Effector memory CD8-positive, alpha-beta T cell (primary cell): ENCODE results near the gene RPL14.

ENCODE experiments used
- ATAC-seq: fragments of 150-1000 bp; cut with Tn5 transposase; replicated peaks from 2 replicates; pipeline ENCODE4 v1.10.0; 2021; ENCODE audit warnings: mild to moderate bottlenecking, moderate library complexity
- DNase-seq, 3 experiments: peaks; one replicate each; pipeline ENCODE4 v3.0.0; 2021
- H3K27ac Mint-ChIP-seq, 2 donors: one replicate each; pipeline ENCODE4 v1.8.0; 2022; ENCODE audit warnings: mild to moderate bottlenecking in 2 of 2, mixed read lengths in 2 of 2, moderate library complexity in 2 of 2
- H3K27me3 Mint-ChIP-seq, 2 donors: one replicate each; pipeline ENCODE4 v1.8.0; 2022; ENCODE audit warnings: mixed read lengths in 2 of 2
- H3K36me3 Mint-ChIP-seq: one replicate; pipeline ENCODE4 v1.8.0; 2022; ENCODE audit warnings: mild to moderate bottlenecking, moderate library complexity, mixed read lengths; ENCODE audit not compliant: insufficient read depth
- H3K4me1 Mint-ChIP-seq, 2 donors: one replicate each; pipeline ENCODE4 v1.8.0; 2022; ENCODE audit warnings: low read depth in 2 of 2, mixed read lengths in 2 of 2
- H3K4me3 Mint-ChIP-seq, 2 donors: one replicate each; pipeline ENCODE4 v1.8.0; 2022; ENCODE audit warnings: mild to moderate bottlenecking in 2 of 2, mixed read lengths in 2 of 2, moderate library complexity in 2 of 2
- H3K9me3 Mint-ChIP-seq, 2 donors: one replicate each; pipeline ENCODE4 v1.8.0; 2022; ENCODE audit warnings: mixed read lengths in 2 of 2
- total RNA-seq, 9 experiments: gene quantifications; one replicate each; lab custom pipeline; 2026; lab: John Stamatoyannopoulos, UW

RPL14 gene
- 543 to 1,034 (median 874) reads per million in 9 experiments for total RNA-seq

- peak within 1 kb of the TSS; percentile 91 to 94 for H3K4me3 Mint-ChIP-seq
- DNase-seq (peak; percentile 93 to 94 (median 94)), ATAC-seq (peak; percentile 69)
- H3K27ac Mint-ChIP-seq, result peak within 1 kb of the TSS; percentile 94 to 98
- H3K27me3 Mint-ChIP-seq, result no peaks in the 10 kb centered on the region
- peaks cover 24 to 34% of the 10 kb centered on the region in 2 donors for H3K4me1 Mint-ChIP-seq
- H3K36me3 Mint-ChIP-seq, result peaks cover 65% of the 10 kb centered on the region
- H3K9me3 Mint-ChIP-seq, result peaks cover 0 to 3% of the 10 kb centered on the region in 2 donors
These were observed at the start of gene RPL14 for GRCh38 chr3:40456940-40457823. RPL14 (plus strand) TSS chr3:40457339; CDS start chr3:40457472, 133 bp downstream.

- Mint-ChIP-seq H3K27ac (no peak overlapping the region), H3K36me3 (no peaks in the 10 kb centered on the region), H3K27me3 (peaks cover 0 to 6% of the 10 kb centered on the region in 2 donors), H3K4me1 (no peaks in the 10 kb centered on the region), H3K9me3 (no peaks in the 10 kb centered on the region), H3K4me3 (no peak overlapping the region)
- ATAC-seq, result no peak
- no peak for DNase-seq
These were observed 49.5 kb upstream of the RPL14 start for GRCh38 chr3:40407611-40408010.

GRCh38 chr3:40414270-40414669 is 42.9 kb upstream of the RPL14 start:
- Mint-ChIP-seq H3K4me3 (no peak overlapping the region), H3K27me3 (peaks cover 18 to 22% of the 10 kb centered on the region in 2 donors), H3K36me3 (no peaks in the 10 kb centered on the region), H3K9me3 (no peaks in the 10 kb centered on the region), H3K27ac (no peak overlapping the region), H3K4me1 (no peaks in the 10 kb centered on the region)
- DNase-seq (no peak), ATAC-seq (no peak)

DNA sequence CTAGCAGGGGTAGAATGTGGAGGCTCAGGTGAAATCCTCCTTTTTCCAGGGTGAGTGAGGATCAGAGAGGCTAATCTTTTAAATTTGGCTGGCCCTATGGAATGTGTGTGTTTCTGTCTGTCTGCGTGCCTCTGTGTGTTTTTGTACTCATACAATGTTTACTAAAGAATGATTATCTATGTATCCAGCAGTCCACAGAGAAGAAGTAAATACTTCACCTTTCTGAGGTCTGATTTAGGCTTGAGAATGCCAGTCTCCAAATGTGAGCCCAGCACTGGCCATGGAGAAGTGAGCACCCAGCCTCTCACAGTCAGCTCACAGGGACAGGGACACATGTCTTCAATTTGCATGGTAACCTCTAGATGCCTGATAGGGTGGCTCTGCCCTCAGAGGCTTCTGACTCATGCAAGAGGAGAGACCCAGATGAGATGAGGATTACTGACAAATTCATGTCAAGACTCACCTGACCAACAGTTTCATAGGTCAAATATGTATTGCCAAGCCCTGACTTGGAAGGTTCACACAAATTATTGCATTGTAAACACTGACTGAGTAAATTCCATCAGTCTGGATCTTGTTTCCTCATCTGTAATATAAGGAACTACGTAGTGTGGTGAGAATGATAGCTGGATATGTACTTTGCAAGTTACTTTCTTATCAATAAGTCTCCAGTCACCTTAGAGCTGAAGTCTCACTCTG is 39.1 kb upstream of the RPL14 start:
- ATAC-seq (no peak), DNase-seq (no peak)
- no peaks in the 10 kb centered on the region for H3K36me3 Mint-ChIP-seq
- peaks cover 16 to 18% of the 10 kb centered on the region in 2 donors for H3K27me3 Mint-ChIP-seq
- H3K4me1 Mint-ChIP-seq, result no peaks in the 10 kb centered on the region
- no peak overlapping the region for H3K4me3 Mint-ChIP-seq
- H3K9me3 Mint-ChIP-seq, result no peaks in the 10 kb centered on the region
- no peak overlapping the region for H3K27ac Mint-ChIP-seq

GRCh38 chr3:40422861-40423260 is 34.3 kb upstream of the RPL14 start:
- Mint-ChIP-seq H3K4me1 (no peaks in the 10 kb centered on the region), H3K4me3 (no peak overlapping the region), H3K27ac (no peak overlapping the region), H3K36me3 (no peaks in the 10 kb centered on the region), H3K27me3 (no peaks in the 10 kb centered on the region), H3K9me3 (no peaks in the 10 kb centered on the region)
- DNase-seq, result no peak
- ATAC-seq, result no peak

GRCh38 chr3:40427045-40427669 is 30.0 kb upstream of the RPL14 start:
- H3K4me1 Mint-ChIP-seq, result no peaks in the 10 kb centered on the region
- no peaks in the 10 kb centered on the region for H3K9me3 Mint-ChIP-seq
- H3K27me3 Mint-ChIP-seq, result no peaks in the 10 kb centered on the region
- no peak for ATAC-seq
- DNase-seq, result no peak
- H3K36me3 Mint-ChIP-seq, result no peaks in the 10 kb centered on the region
- H3K4me3 Mint-ChIP-seq, result no peak overlapping the region
- no peak overlapping the region for H3K27ac Mint-ChIP-seq

DNA sequence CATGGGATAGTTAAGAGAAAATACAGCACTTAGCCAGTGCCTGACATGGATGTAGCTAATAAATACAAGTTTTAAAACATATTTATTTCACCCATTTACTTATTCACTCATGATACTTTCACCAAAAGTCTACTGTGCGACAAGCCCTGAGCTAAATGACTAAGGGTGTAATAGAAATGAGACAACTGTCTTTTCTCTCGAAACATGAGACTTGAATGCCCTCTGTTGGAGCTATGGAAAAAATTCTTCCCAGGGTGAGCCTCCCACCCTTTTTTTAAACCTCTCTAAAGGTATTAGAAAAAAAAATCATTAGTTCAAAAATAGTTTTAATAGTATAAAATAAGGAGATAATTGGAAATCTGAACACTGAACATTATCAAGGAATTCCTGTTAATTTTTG is 24.3 kb upstream of the RPL14 start:
- ATAC-seq (no peak), DNase-seq (no peak)
- H3K9me3 Mint-ChIP-seq, result no peaks in the 10 kb centered on the region
- H3K4me3 Mint-ChIP-seq, result no peak overlapping the region
- no peaks in the 10 kb centered on the region for H3K4me1 Mint-ChIP-seq
- H3K27me3 Mint-ChIP-seq, result no peaks in the 10 kb centered on the region
- no peaks in the 10 kb centered on the region for H3K36me3 Mint-ChIP-seq
- H3K27ac Mint-ChIP-seq, result no peak overlapping the region

GRCh38 chr3:40437889-40438288 is 19.2 kb upstream of the RPL14 start:
- no peak for ATAC-seq
- H3K9me3 Mint-ChIP-seq, result peaks cover 0 to 1% of the 10 kb centered on the region in 2 donors

DNA sequence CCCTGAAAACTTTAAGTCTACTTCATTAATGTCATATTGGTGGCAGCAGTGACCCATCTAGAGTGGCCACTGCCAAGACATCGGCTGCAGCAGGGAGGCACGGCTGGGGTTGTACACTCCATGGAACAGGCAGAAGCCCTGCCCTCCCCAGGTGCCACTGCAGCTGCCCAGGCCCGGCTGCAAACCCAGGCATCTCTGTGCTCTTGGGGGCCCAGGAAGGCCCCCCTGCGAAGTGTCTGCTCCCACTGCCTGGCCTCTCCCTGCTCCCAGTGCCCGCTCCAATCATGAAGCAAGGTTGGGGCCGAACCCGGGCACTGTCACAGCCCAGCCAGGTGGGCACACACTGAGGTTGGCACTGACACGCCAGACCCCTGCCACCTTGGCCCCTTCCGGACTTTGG is 12.1 kb upstream of the RPL14 start:
- no peak for ATAC-seq
- Mint-ChIP-seq H3K9me3 (peaks cover 0 to 1% of the 10 kb centered on the region in 2 donors), H3K4me1 (no peaks in the 10 kb centered on the region), H3K36me3 (peaks cover 4% of the 10 kb centered on the region), H3K4me3 (no peak overlapping the region), H3K27me3 (no peaks in the 10 kb centered on the region), H3K27ac (no peak overlapping the region)
- DNase-seq, result no peak

More at GRCh38 chr3:40437889-40438288, 19.2 kb upstream of the RPL14 start:
- no peak overlapping the region for H3K4me3 Mint-ChIP-seq
- DNase-seq, result no peak
- H3K27me3 Mint-ChIP-seq, result no peaks in the 10 kb centered on the region
- H3K27ac Mint-ChIP-seq, result no peak overlapping the region
- H3K36me3 Mint-ChIP-seq, result no peaks in the 10 kb centered on the region
- H3K4me1 Mint-ChIP-seq, result no peaks in the 10 kb centered on the region

GRCh38 chr3:40445880-40446279 is 11.3 kb upstream of the RPL14 start:
- Mint-ChIP-seq H3K4me3 (no peak overlapping the region), H3K27ac (peak overlapping the region in 1 of 2 donors; percentile 64), H3K36me3 (peaks cover 4% of the 10 kb centered on the region), H3K4me1 (no peaks in the 10 kb centered on the region), H3K9me3 (no peaks in the 10 kb centered on the region), H3K27me3 (no peaks in the 10 kb centered on the region)
- DNase-seq (no peak), ATAC-seq (no peak)

GRCh38 chr3:40450438-40450837 is 6.7 kb upstream of the RPL14 start:
- peaks cover 13% of the 10 kb centered on the region for H3K36me3 Mint-ChIP-seq
- no peaks in the 10 kb centered on the region for H3K9me3 Mint-ChIP-seq
- no peak for ATAC-seq
- no peak overlapping the region for H3K4me3 Mint-ChIP-seq
- H3K27me3 Mint-ChIP-seq, result no peaks in the 10 kb centered on the region
- H3K4me1 Mint-ChIP-seq, result peaks cover 13 to 15% of the 10 kb centered on the region in 2 donors
- no peak overlapping the region for H3K27ac Mint-ChIP-seq
- no peak for DNase-seq

GRCh38 chr3:40451551-40451950 is 5.6 kb upstream of the RPL14 start:
- DNase-seq, result no peak
- Mint-ChIP-seq H3K4me3 (no peak overlapping the region), H3K27ac (peak overlapping the region in 1 of 2 donors; percentile 95), H3K27me3 (no peaks in the 10 kb centered on the region), H3K9me3 (peaks cover 0 to 1% of the 10 kb centered on the region in 2 donors), H3K4me1 (peaks cover 15% of the 10 kb centered on the region in 2 donors), H3K36me3 (peaks cover 15% of the 10 kb centered on the region)
- no peak for ATAC-seq

DNA sequence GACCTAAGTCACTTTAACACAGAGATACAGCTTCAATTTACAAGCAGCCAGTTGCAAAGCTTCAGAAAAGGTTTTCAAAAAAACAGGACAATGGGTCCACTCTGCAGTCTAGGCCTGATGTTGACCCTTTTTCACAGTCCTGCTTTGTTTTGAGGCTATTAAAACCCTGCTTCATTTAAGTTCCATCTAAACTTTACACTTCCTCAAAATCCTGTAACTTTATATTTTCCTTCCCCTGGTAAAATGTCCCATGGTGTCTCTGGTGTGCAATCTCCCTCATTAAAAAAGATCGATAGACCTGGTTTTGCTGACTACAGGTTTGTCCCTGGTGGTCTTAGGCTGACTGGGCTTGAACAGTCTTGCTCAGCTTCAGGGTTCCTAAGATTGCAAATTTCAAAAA is 5.1 kb upstream of the RPL14 start:
- peak overlapping the region; percentile 88 to 89 for H3K4me3 Mint-ChIP-seq
- H3K27me3 Mint-ChIP-seq, result no peaks in the 10 kb centered on the region
- H3K36me3 Mint-ChIP-seq, result peaks cover 16% of the 10 kb centered on the region
- ATAC-seq (no peak), DNase-seq (no peak)
- peaks cover 17 to 20% of the 10 kb centered on the region in 2 donors for H3K4me1 Mint-ChIP-seq
- peaks cover 0 to 2% of the 10 kb centered on the region in 2 donors for H3K9me3 Mint-ChIP-seq
- H3K27ac Mint-ChIP-seq, result peak overlapping the region; percentile 95 to 99
